ENCODE data around the gene SLIT3. TPM values are rescaled to one million over a fixed set of nuclear protein-coding genes. Genes with fewer than 3 reads are reported as not detected.

SLIT3 gene
- polyA plus RNA-seq, 1 of the 3 experiments (the other 2 are of a cell fraction), result 119 TPM

- Histone ChIP-seq H3K36me3 (replicated peaks in 1 of 2; ENCODE audit: control insufficient read depth in 1 of 2, insufficient read depth in 2 of 2, low read length in 1 of 2) (peaks cover 0 to 55% of the 10 kb centered on the region in 2 experiments), H3K27ac (ENCODE audit: low read depth in 2 of 2, low read length in 1 of 2) (peak overlapping the region in 1 of 2 experiments; percentile 96; a peak in 3 of 4 replicates), H3K79me2 (ENCODE audit: insufficient read depth) (no peaks in the 10 kb centered on the region; the same call in 1 of the 2 replicates), H3K4me3 (ENCODE audit: low read depth in 2 of 2, low read length in 1 of 2) (peak overlapping the region in 1 of 2 experiments; percentile 48; a peak in 2 of 4 replicates), H3K9me3 (no peaks in the 10 kb centered on the region), H2AFZ (ENCODE audit: low read depth) (no peak overlapping the region), H4K20me1 (ENCODE audit: insufficient read depth) (no peaks in the 10 kb centered on the region), H3K9ac (no peak overlapping the region), H3F3A (replicated peaks; ENCODE audit: insufficient read depth) (no peaks in the 10 kb centered on the region), H3K4me1 (ENCODE audit: control insufficient read depth in 1 of 2, insufficient read depth in 2 of 2, low read depth in 1 of 2, low read length in 1 of 2) (peaks cover 0 to 38% of the 10 kb centered on the region in 2 experiments; a peak in 2 of 4 replicates), H3K9me2 (no peaks in the 10 kb centered on the region), H3K4me2 (no peak overlapping the region), H3K27me3 (ENCODE audit: insufficient read depth) (no peaks in the 10 kb centered on the region)
- POLR2A ChIA-PET, result interaction anchor here (0.6 to 9.5 kb wide), 32 partner anchors 9 to 1273 kb away, joined by 3 to 190 read pairs (median 4); no protein-coding TSS in a partner anchor
- CTCF ChIA-PET, result interaction anchor here (0.6 to 5.7 kb wide), 7 partner anchors 20 to 143 kb away, joined by 3 to 45 read pairs (median 3); no protein-coding TSS in a partner anchor
- TF ChIP-seq TEAD4 (IDR thresholded peaks at IDR 0.05; ENCODE audit: borderline replicate concordance, insufficient read depth), result no peak
- 0 out of 2 replicates have a peak, but pooled peaks have one; percentile 68 for TF ChIP-seq SIN3A (IDR thresholded peaks at IDR 0.05; ENCODE audit: borderline replicate concordance, low read depth, low read length)
- TF ChIP-seq RCOR1 (IDR thresholded peaks at IDR 0.05; ENCODE audit: low read length), result peak; percentile 91
- TF ChIP-seq NFIC (IDR thresholded peaks at IDR 0.05; ENCODE audit: borderline replicate concordance), result no peak
- no peak for TF ChIP-seq USF2 (IDR thresholded peaks at IDR 0.05; ENCODE audit: borderline replicate concordance, low read depth, low read length)
- TF ChIP-seq PBX3 (IDR thresholded peaks at IDR 0.05), result no peak
- TF ChIP-seq MXI1 (IDR thresholded peaks at IDR 0.05; ENCODE audit: low read depth, low read length), result no peak; the same call in 1 of the 2 replicates
- no peak for TF ChIP-seq JUND (IDR thresholded peaks at IDR 0.05)
- TF ChIP-seq RFX5 (IDR thresholded peaks at IDR 0.05; ENCODE audit: low read length), result peak; percentile 23; the same call in 1 of the 2 replicates
- TF ChIP-seq GATA2 (CRISPR knock-in tag; IDR thresholded peaks at IDR 0.05), result peak; percentile 72
- no peak for TF ChIP-seq SMC3 (IDR thresholded peaks at IDR 0.05; ENCODE audit: low read depth, low read length)
- no peak for TF ChIP-seq CHD2 (IDR thresholded peaks at IDR 0.05; ENCODE audit: low read length, partially characterized antibody)
- no peak for TF ChIP-seq MAX (IDR thresholded peaks at IDR 0.05; ENCODE audit: low read depth)
- no peak for TF ChIP-seq ELF1 (IDR thresholded peaks at IDR 0.05)
- TF ChIP-seq GABPA (IDR thresholded peaks at IDR 0.05; ENCODE audit: low read depth), result no peak
- TF ChIP-seq RAD21 (IDR thresholded peaks at IDR 0.05; ENCODE audit: low read length), result peak; percentile 37
- TF ChIP-seq TAF1 (IDR thresholded peaks at IDR 0.05; ENCODE audit: borderline replicate concordance, low read depth, low read length), result no peak; the same call in 1 of the 2 replicates
- peak; percentile 71 for TF ChIP-seq FOXJ3 (CRISPR knock-in tag; IDR thresholded peaks at IDR 0.05)
- peak in 1 of 2 experiments; percentile 91; a peak in 2 of 4 replicates for TF ChIP-seq EP300 (IDR thresholded peaks at IDR 0.05; ENCODE audit: borderline replicate concordance in 1 of 2, low read depth in 1 of 2, low read length in 1 of 2)
- no peak for TF ChIP-seq FOXM1 (IDR thresholded peaks at IDR 0.05; ENCODE audit: low read depth)
- no peak for TF ChIP-seq POLR2AphosphoS5 (IDR thresholded peaks at IDR 0.05; ENCODE audit: low read depth, low read length)
- 65% methylated on average over 8 of the region's 8 CpGs for WGBS (ENCODE audit: low lambda C conversion rate)
- peak; percentile 82 for DNase-seq
Observed at GRCh38 chr5:168844922-168845296, 456.0 kb downstream of the SLIT3 start.

Data from SK-N-SH (cell line).